T-cell (primary cell): ENCODE results near the gene SAMD8. TPM values are rescaled to one million over a fixed set of nuclear protein-coding genes. Genes with fewer than 3 reads are reported as not detected.
A peak's percentile ranks its signal among the peaks of the same experiment; 100 is the strongest.

Experiments used
- ATAC-seq, 4 experiments: fragments of 200-7000 bp in 3 of 4; fragments of 150-1000 bp in 1 of 4; cut with Tn5 transposase; replicated peaks in 1 of 4; 1 replicate in 3 of 4; 2 replicates in 1 of 4; pipeline ENCODE4 v1.10.0; 2021; ENCODE audit warnings: moderate library complexity in 3 of 4, mild to moderate bottlenecking in 2 of 4, moderate number of reproducible peaks in 1 of 4
- CTCF ChIA-PET, 2 donors: fragments of 300-600 bp; sonication (Branson Sonifier 250); formaldehyde crosslinking; loops; one replicate each; lab custom pipeline; 2022; ENCODE audit warnings: antibody characterized with exemption in 2 of 2; lab: Charles Lee
- POLR2A ChIA-PET, 2 donors: fragments of 300-600 bp; sonication (Branson Sonifier 250); formaldehyde crosslinking; loops; one replicate each; lab custom pipeline; 2022; ENCODE audit warnings: antibody characterized with exemption in 2 of 2; lab: Charles Lee
- DNase-seq, 35 experiments: peaks; one replicate each; pipeline versions ENCODE4 v3.0.0 to v3.0.0-alpha.2; 2013 to 2023
- H3K27ac ChIP-seq: one replicate; pipeline ENCODE4 v1.5.1; 2013; ENCODE audit warnings: low read length
- H3K27me3 ChIP-seq, 2 experiments: replicated peaks in 1 of 2; 1 replicate in 1 of 2; 2 replicates in 1 of 2; pipeline versions ENCODE4 v1.6.1 to v1.7.0; 2013; ENCODE audit warnings: low read length in 1 of 2, mixed read lengths in 1 of 2; ENCODE audit not compliant: control insufficient read depth in 2 of 2, insufficient read depth in 2 of 2; ENCODE audit errors: extremely low read depth in 1 of 2
- H3K36me3 ChIP-seq, 2 donors: 1 replicate in 1 of 2; 2 replicates in 1 of 2; pipeline versions ENCODE4 v1.6.1 to v1.7.0; 2013; ENCODE audit warnings: low read length in 1 of 2; ENCODE audit not compliant: control insufficient read depth in 2 of 2, insufficient read depth in 1 of 2; ENCODE audit errors: extremely low read depth in 1 of 2
- H3K4me1 ChIP-seq, 2 experiments: 1 replicate in 1 of 2; 2 replicates in 1 of 2; pipeline versions ENCODE4 v1.6.1 to v1.7.0; 2013; ENCODE audit warnings: low read length in 2 of 2, mixed read lengths in 1 of 2; ENCODE audit not compliant: insufficient read depth in 2 of 2, control insufficient read depth in 1 of 2; ENCODE audit errors: extremely low read depth in 1 of 2
- H3K4me3 ChIP-seq, 2 donors: 1 replicate in 1 of 2; 2 replicates in 1 of 2; pipeline versions ENCODE4 v1.5.1 to v1.7.0; 2013; ENCODE audit warnings: mild to moderate bottlenecking in 2 of 2, low read length in 1 of 2, moderate library complexity in 1 of 2; ENCODE audit not compliant: control insufficient read depth in 1 of 2; ENCODE audit errors: extremely low read depth in 1 of 2
- H3K9me3 ChIP-seq: 2 replicates; pipeline ENCODE4 v1.7.0; 2013
- H3K27ac Mint-ChIP-seq, 2 donors: one replicate each; pipeline ENCODE4 v1.8.0; 2020 to 2021; ENCODE audit warnings: mild to moderate bottlenecking in 2 of 2, mixed read lengths in 2 of 2
- H3K27me3 Mint-ChIP-seq, 2 donors: one replicate each; pipeline ENCODE4 v1.8.0; 2021 to 2022; ENCODE audit warnings: mixed read lengths in 2 of 2
- H3K36me3 Mint-ChIP-seq: one replicate; pipeline ENCODE4 v1.8.0; 2021; ENCODE audit warnings: mixed read lengths
- H3K4me1 Mint-ChIP-seq, 3 donors: one replicate each; pipeline ENCODE4 v1.8.0; 2020 to 2022; ENCODE audit warnings: mixed read lengths in 3 of 3, mild to moderate bottlenecking in 1 of 3
- H3K4me3 Mint-ChIP-seq, 3 donors: one replicate each; pipeline ENCODE4 v1.8.0; 2020 to 2022; ENCODE audit warnings: mild to moderate bottlenecking in 3 of 3, mixed read lengths in 3 of 3, moderate library complexity in 3 of 3
- H3K9me3 Mint-ChIP-seq, 3 donors: one replicate each; pipeline ENCODE4 v1.8.0; 2020 to 2022; ENCODE audit warnings: mixed read lengths in 3 of 3
- WGBS: methylation state at CpG from one replicate; pipeline ENCODE4 v1.1.5; 2013; ENCODE audit warnings: missing lambda C conversion rate; ENCODE audit not compliant: insufficient coverage; 5-methylcytosine and 5-hydroxymethylcytosine counted together
- total RNA-seq, 35 experiments: library from RNA in 6 of 35; stranded (reverse) in 6 of 35; fragments of 120-200 nt in 1 of 35; gene quantifications; one replicate each; pipeline versions ENCODE4 v1.2.1 to v1.2.4 and lab custom pipeline; 2013 to 2026

Gene SAMD8
- total RNA-seq, 5 donors from 2014 or later (not counting 1 experiment from before 2014, with no cell fraction given), result 15.6 to 28.1 (median 16.1) TPM

DNA sequence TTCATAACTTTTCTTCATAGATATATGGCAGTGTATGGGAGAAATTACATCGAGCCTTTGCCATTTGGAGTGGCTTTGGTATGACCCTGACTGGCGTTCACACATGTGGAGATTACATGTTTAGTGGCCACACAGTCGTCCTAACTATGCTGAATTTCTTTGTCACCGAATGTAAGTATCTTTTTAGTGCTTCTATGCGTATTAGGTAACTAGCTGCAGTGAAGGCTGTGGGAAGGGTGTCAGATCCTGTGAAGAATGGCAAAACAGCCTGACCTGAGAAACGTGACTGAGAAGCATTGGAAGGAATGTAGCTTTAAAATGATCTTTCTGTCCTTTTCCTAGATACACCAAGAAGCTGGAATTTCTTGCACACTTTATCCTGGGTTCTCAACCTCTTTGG is 64.6 kb downstream of the SAMD8 start:
- Mint-ChIP-seq H3K4me1 (peaks cover 9 to 17% (median 12%) of the 10 kb centered on the region in 3 donors), H3K4me3 (no peak overlapping the region), H3K27ac (no peak overlapping the region), H3K36me3 (peaks cover 32% of the 10 kb centered on the region), H3K9me3 (no peaks in the 10 kb centered on the region), H3K27me3 (no peaks in the 10 kb centered on the region)
- no peak overlapping the region for H3K4me3 ChIP-seq
- no peaks in the 10 kb centered on the region for H3K4me1 ChIP-seq
- ATAC-seq (no peak), DNase-seq (peak in 1 of 35 experiments; percentile 8)
- no peaks in the 10 kb centered on the region for H3K27me3 ChIP-seq
- peaks cover 0 to 33% of the 10 kb centered on the region in 2 donors for H3K36me3 ChIP-seq
- 75% methylated on average over 5 of the region's 6 CpGs for WGBS
- H3K27ac ChIP-seq, result no peak overlapping the region
- POLR2A ChIA-PET, result interaction anchor here in 1 of 2 donors (1.0 kb wide), 1 partner anchor 34 kb away, joined by 3 read pairs; no protein-coding TSS in a partner anchor
- CTCF ChIA-PET, result interaction anchor here in 1 of 2 donors (0.6 to 1.2 kb wide), 3 partner anchors 10 to 60 kb away, joined by 3 to 4 read pairs (median 3); partner anchors contain the start of gene COMTD1
- no peaks in the 10 kb centered on the region for H3K9me3 ChIP-seq

GRCh38 chr10:75176736-75177135 is 65.3 kb downstream of the SAMD8 start:
- Mint-ChIP-seq H3K4me1 (peaks cover 9 to 17% (median 12%) of the 10 kb centered on the region in 3 donors), H3K36me3 (peaks cover 32% of the 10 kb centered on the region), H3K27me3 (no peaks in the 10 kb centered on the region), H3K9me3 (no peaks in the 10 kb centered on the region), H3K4me3 (no peak overlapping the region), H3K27ac (no peak overlapping the region)
- ATAC-seq, result no peak
- no CpG with 5 or more reads among the region's 1 CpG for WGBS
- Histone ChIP-seq H3K4me3 (no peak overlapping the region), H3K36me3 (peaks cover 0 to 33% of the 10 kb centered on the region in 2 donors), H3K9me3 (no peaks in the 10 kb centered on the region), H3K27me3 (no peaks in the 10 kb centered on the region), H3K4me1 (no peaks in the 10 kb centered on the region), H3K27ac (no peak overlapping the region)
- DNase-seq, result no peak
- ChIA-PET POLR2A (interaction anchor here (0.5 to 1.0 kb wide), 3 partner anchors 18 to 67 kb away, joined by 3 to 4 read pairs (median 3); no protein-coding TSS in a partner anchor), CTCF (interaction anchor here in 1 of 2 donors (0.5 to 1.1 kb wide), 3 partner anchors 11 to 59 kb away, joined by 3 to 5 read pairs (median 3); partner anchors contain the start of gene COMTD1)

- WGBS, result no CpG with 5 or more reads among the region's 1 CpG
- Histone ChIP-seq H3K4me1 (no peaks in the 10 kb centered on the region), H3K27me3 (no peaks in the 10 kb centered on the region), H3K9me3 (no peaks in the 10 kb centered on the region), H3K4me3 (no peak overlapping the region), H3K27ac (no peak overlapping the region), H3K36me3 (peaks cover 0 to 30% of the 10 kb centered on the region in 2 donors)
- ChIA-PET CTCF (interaction anchor here in 1 of 2 donors (1.4 to 1.5 kb wide), 2 partner anchors 56 kb away, joined by 3 to 4 read pairs; partner anchors contain the start of gene COMTD1), POLR2A (no interaction called here)
- no peak for ATAC-seq
- Mint-ChIP-seq H3K27me3 (no peaks in the 10 kb centered on the region), H3K4me3 (no peak overlapping the region), H3K4me1 (peaks cover 9 to 13% (median 9%) of the 10 kb centered on the region in 3 donors), H3K27ac (peak overlapping the region in 1 of 2 donors; percentile 55), H3K36me3 (peaks cover 31% of the 10 kb centered on the region), H3K9me3 (no peaks in the 10 kb centered on the region)
- DNase-seq, result no peak
Measured at GRCh38 chr10:75179657-75180177, 68.3 kb downstream of the SAMD8 start.

DNA sequence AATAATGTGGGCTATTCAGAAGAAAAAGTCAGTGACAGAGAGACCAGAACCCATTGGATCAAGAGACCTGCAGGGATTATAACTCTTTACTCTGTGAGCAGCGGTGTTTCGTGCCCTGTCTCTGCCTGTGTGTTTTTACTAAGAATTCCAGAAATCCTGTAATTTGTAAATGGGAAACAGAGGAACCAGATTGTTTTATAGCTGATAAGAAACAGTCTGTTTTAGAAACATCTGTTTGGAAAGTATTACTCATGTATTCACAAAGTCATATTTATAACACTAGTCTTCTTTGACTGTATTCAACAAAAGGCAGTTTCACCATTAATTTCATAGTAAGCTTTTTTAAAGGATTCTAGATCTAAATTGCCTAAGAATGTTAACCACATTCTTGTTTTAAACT is 69.1 kb downstream of the SAMD8 start:
- H3K9me3 Mint-ChIP-seq, result no peaks in the 10 kb centered on the region
- H3K27ac Mint-ChIP-seq, result no peak overlapping the region
- ATAC-seq, result no peak
- no peaks in the 10 kb centered on the region for H3K9me3 ChIP-seq
- no peak overlapping the region for H3K27ac ChIP-seq
- H3K4me1 ChIP-seq, result no peaks in the 10 kb centered on the region
- H3K36me3 ChIP-seq, result peaks cover 0 to 27% of the 10 kb centered on the region in 2 donors
- 100% methylated on average over 2 of the region's 2 CpGs for WGBS
- DNase-seq, result no peak
- CTCF ChIA-PET, result interaction anchor here in 1 of 2 donors (1.5 kb wide), 1 partner anchor 55 kb away, joined by 4 read pairs; the partner anchor contains the start of gene COMTD1
- H3K4me3 ChIP-seq, result no peak overlapping the region
- peaks cover 4 to 9% (median 5%) of the 10 kb centered on the region in 3 donors for H3K4me1 Mint-ChIP-seq
- H3K36me3 Mint-ChIP-seq, result peaks cover 26% of the 10 kb centered on the region
- no peak overlapping the region for H3K4me3 Mint-ChIP-seq
- H3K27me3 ChIP-seq, result no peaks in the 10 kb centered on the region
- POLR2A ChIA-PET, result no interaction called here
- H3K27me3 Mint-ChIP-seq, result no peaks in the 10 kb centered on the region

- no peak overlapping the region for H3K4me3 Mint-ChIP-seq
- H3K36me3 Mint-ChIP-seq, result peaks cover 23% of the 10 kb centered on the region
- ChIA-PET CTCF (interaction anchor here (0.6 to 1.5 kb wide), 2 partner anchors 25 to 55 kb away, joined by 4 to 6 read pairs; partner anchors contain the start of gene COMTD1 (in 1 of the 2)), POLR2A (interaction anchor here in 1 of 2 donors (0.5 kb wide), 1 partner anchor 501 kb away, joined by 3 read pairs; no protein-coding TSS in a partner anchor)
- Histone ChIP-seq H3K9me3 (no peaks in the 10 kb centered on the region), H3K4me3 (no peak overlapping the region), H3K4me1 (no peaks in the 10 kb centered on the region), H3K27me3 (no peaks in the 10 kb centered on the region), H3K36me3 (peaks cover 0 to 24% of the 10 kb centered on the region in 2 donors), H3K27ac (no peak overlapping the region)
- H3K9me3 Mint-ChIP-seq, result no peaks in the 10 kb centered on the region
- no peaks in the 10 kb centered on the region for H3K27me3 Mint-ChIP-seq
- H3K4me1 Mint-ChIP-seq, result peaks cover 3 to 7% (median 3%) of the 10 kb centered on the region in 3 donors
- ATAC-seq (no peak), DNase-seq (no peak)
- no peak overlapping the region for H3K27ac Mint-ChIP-seq
- WGBS, result no CpG with 5 or more reads among the region's 1 CpG
Measured at GRCh38 chr10:75181073-75181472, 69.6 kb downstream of the SAMD8 start.

DNA sequence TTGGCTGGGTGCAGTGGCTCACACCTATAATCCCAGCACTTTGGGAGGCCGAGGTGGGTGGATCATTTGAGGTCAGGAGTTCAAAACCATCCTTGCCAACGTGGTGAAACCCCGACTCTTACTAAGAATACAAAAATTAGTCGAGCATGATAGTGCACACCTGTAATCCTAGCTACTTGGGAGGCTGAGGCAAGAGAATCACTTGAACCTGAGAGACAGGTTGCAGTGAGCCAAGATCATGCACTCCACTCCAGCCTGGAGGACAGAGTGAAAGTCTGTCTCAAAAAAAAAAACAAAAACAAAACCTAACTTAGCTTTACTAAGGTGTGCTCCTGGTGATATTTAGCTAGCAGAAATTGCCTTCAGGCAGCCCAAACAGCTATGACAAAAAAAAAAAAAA is 74.9 kb downstream of the SAMD8 start:
- POLR2A ChIA-PET, result interaction anchor here in 1 of 2 donors (0.6 kb wide), 1 partner anchor 50 kb away, joined by 3 read pairs; the partner anchor contains the start of gene COMTD1
- Histone ChIP-seq H3K9me3 (no peaks in the 10 kb centered on the region), H3K27ac (no peak overlapping the region), H3K4me1 (peaks cover 4 to 10% of the 10 kb centered on the region in 2 experiments), H3K27me3 (no peaks in the 10 kb centered on the region), H3K36me3 (peaks cover 0 to 2% of the 10 kb centered on the region in 2 donors), H3K4me3 (no peak overlapping the region)
- H3K36me3 Mint-ChIP-seq, result peaks cover 5% of the 10 kb centered on the region
- CTCF ChIA-PET, result interaction anchor here (0.6 to 3.7 kb wide), 7 partner anchors 11 to 600 kb away, joined by 3 to 54 read pairs (median 4); partner anchors contain the start of genes COMTD1 (in 1 of the 2) and VDAC2 (in 1 of the 2)
- H3K27me3 Mint-ChIP-seq, result no peaks in the 10 kb centered on the region
- H3K4me1 Mint-ChIP-seq, result peaks cover 6 to 8% (median 6%) of the 10 kb centered on the region in 3 donors
- H3K27ac Mint-ChIP-seq, result peak overlapping the region; percentile 61 to 66
- DNase-seq (no peak), ATAC-seq (no peak)
- WGBS, result 82% methylated on average over 2 of the region's 4 CpGs
- no peaks in the 10 kb centered on the region for H3K9me3 Mint-ChIP-seq
- no peak overlapping the region for H3K4me3 Mint-ChIP-seq
